Measurements from ENCODE around the gene CDK8.
"Not testable (repeated sequence)": the region's sequence is repeated elsewhere in the genome, so short reads cannot be mapped to it uniquely, and the experiment has no call there.

CDK8 gene

GRCh38 chr13:26253787-26254582, at the start of gene CDK8:
Gene CDK8 (plus strand): TSS chr13:26254129. CDS start chr13:26254642, 513 bp downstream.
- peak; percentile 95 for DNase-seq

GRCh38 chr13:26208287-26208686, 45.6 kb upstream of the CDK8 start:
- no peak for DNase-seq

- DNase-seq = no peak
Measured at GRCh38 chr13:26213345-26213744, 40.6 kb upstream of the CDK8 start.

GRCh38 chr13:26213982-26214381, 39.9 kb upstream of the CDK8 start:
- no peak for DNase-seq

- no peak for DNase-seq
Measured at GRCh38 chr13:26216042-26216441, 37.9 kb upstream of the CDK8 start.

GRCh38 chr13:26219726-26220125, 34.2 kb upstream of the CDK8 start:
- no peak for DNase-seq

GRCh38 chr13:26220575-26220974, 33.4 kb upstream of the CDK8 start:
- peak; percentile 45 for DNase-seq

GRCh38 chr13:26221399-26221720, 32.6 kb upstream of the CDK8 start:
- DNase-seq = no peak

- DNase-seq = peak; percentile 100
Measured at GRCh38 chr13:26221721-26222519, 32.0 kb upstream of the CDK8 start, which contains the start of gene RNF6. Gene RNF6 (minus strand): TSS chr13:26222314. CDS start chr13:26219649, 2,665 bp downstream.

- no peak for DNase-seq
Measured at GRCh38 chr13:26222520-26223046, 31.3 kb upstream of the CDK8 start.

- no peak for DNase-seq
Measured at GRCh38 chr13:26225896-26226617, 27.9 kb upstream of the CDK8 start.

- DNase-seq = peak; percentile 64
Measured at GRCh38 chr13:26227166-26227971, 26.6 kb upstream of the CDK8 start.

- no peak for DNase-seq
Measured at GRCh38 chr13:26228096-26228495, 25.8 kb upstream of the CDK8 start.

- DNase-seq = no peak
Measured at GRCh38 chr13:26229080-26229615, 24.8 kb upstream of the CDK8 start.

GRCh38 chr13:26230703-26231102, 23.2 kb upstream of the CDK8 start:
- peak; percentile 18 for DNase-seq

GRCh38 chr13:26236296-26236695, 17.6 kb upstream of the CDK8 start:
- no peak for DNase-seq

GRCh38 chr13:26246154-26246553, 7.8 kb upstream of the CDK8 start:
- DNase-seq = no peak

- no peak for DNase-seq
Measured at GRCh38 chr13:26247011-26247410, 6.9 kb upstream of the CDK8 start.

- peak; percentile 91 for DNase-seq
Measured at GRCh38 chr13:26247608-26248007, 6.3 kb upstream of the CDK8 start.

- DNase-seq = no peak
Measured at GRCh38 chr13:26249551-26249950, 4.4 kb upstream of the CDK8 start.

- not testable (repeated sequence) for DNase-seq
Measured at GRCh38 chr13:26252006-26252405, 1.9 kb upstream of the CDK8 start.

GRCh38 chr13:26253262-26253786, 605 bp upstream of the CDK8 start:
- peak; percentile 15 for DNase-seq

All from hematopoietic multipotent progenitor cell treated with erythropoietin and hydrocortisone succinate and interleukin-3 and kit ligand, for 6 days (in vitro differentiated cells).